GM18951 (cell line): ENCODE results near the gene CCDC91.

Experiments used
- POLR2A ChIP-seq: IDR thresholded peaks from 4 replicates; pipeline ENCODE4 v1.6.1; 2011; ENCODE audit warnings: mild to moderate bottlenecking; ENCODE audit not compliant: insufficient read length, insufficient read depth; ENCODE audit errors: extremely low read depth
- in situ Hi-C: fragments of 300-500 bp; cut with MboI; formaldehyde crosslinking; loops from one replicate; pipeline ENCODE4 v1.12.0; 2022; ENCODE audit warnings: low sequenced_read_pairs, mixed read lengths, inconsistent platforms; ENCODE audit not compliant: unreplicated experiment

Gene CCDC91

GRCh38 chr12:28555748-28556147, 365.5 kb downstream of the CCDC91 start:
- TF ChIP-seq POLR2A = no peak
- in situ Hi-C loops = no loop called here

GRCh38 chr12:28558250-28558649, 368.0 kb downstream of the CCDC91 start:
- TF ChIP-seq POLR2A = no peak
- in situ Hi-C loops = no loop called here

GRCh38 chr12:28563286-28563685, 373.0 kb downstream of the CCDC91 start:
- in situ Hi-C loops = no loop called here
- TF ChIP-seq POLR2A = no peak

GRCh38 chr12:28563936-28564335, 373.7 kb downstream of the CCDC91 start:
- in situ Hi-C loops = no loop called here
- no peak for TF ChIP-seq POLR2A

- in situ Hi-C loops = no loop called here
- TF ChIP-seq POLR2A = no peak
Measured at GRCh38 chr12:28568118-28568517, 377.9 kb downstream of the CCDC91 start.

- TF ChIP-seq POLR2A = no peak
- in situ Hi-C loops = no loop called here
Measured at GRCh38 chr12:28568704-28569103, 378.4 kb downstream of the CCDC91 start.

- TF ChIP-seq POLR2A = no peak
- in situ Hi-C loops = no loop called here
Measured at GRCh38 chr12:28569698-28570411, 379.6 kb downstream of the CCDC91 start.

- in situ Hi-C loops = no loop called here
Measured at GRCh38 chr12:28570811-28571210, 380.6 kb downstream of the CCDC91 start.

GRCh38 chr12:28574746-28575592, 384.7 kb downstream of the CCDC91 start:
- TF ChIP-seq POLR2A = no peak
- in situ Hi-C loops = no loop called here

More at GRCh38 chr12:28570811-28571210, 380.6 kb downstream of the CCDC91 start:
- TF ChIP-seq POLR2A = no peak

- in situ Hi-C loops = no loop called here
- TF ChIP-seq POLR2A = no peak
Measured at GRCh38 chr12:28575593-28576205, 385.4 kb downstream of the CCDC91 start.

- TF ChIP-seq POLR2A = no peak
- in situ Hi-C loops = no loop called here
Measured at GRCh38 chr12:28578361-28578760, 388.1 kb downstream of the CCDC91 start.

- in situ Hi-C loops = no loop called here
Measured at GRCh38 chr12:28578833-28579252, 388.6 kb downstream of the CCDC91 start.

GRCh38 chr12:28582672-28583376, 392.6 kb downstream of the CCDC91 start:
- in situ Hi-C loops = no loop called here
- no peak for TF ChIP-seq POLR2A

More at GRCh38 chr12:28578833-28579252, 388.6 kb downstream of the CCDC91 start:
- TF ChIP-seq POLR2A = no peak

- in situ Hi-C loops = no loop called here
- TF ChIP-seq POLR2A = no peak
Measured at GRCh38 chr12:28583701-28584261, 393.5 kb downstream of the CCDC91 start.
